DMS153 (cell line): ENCODE data around the gene FBXO31.

Experiments
- DNase-seq: peaks from one replicate; lab custom pipeline; 2025; lab: John Stamatoyannopoulos, UW

FBXO31 gene

DNA sequence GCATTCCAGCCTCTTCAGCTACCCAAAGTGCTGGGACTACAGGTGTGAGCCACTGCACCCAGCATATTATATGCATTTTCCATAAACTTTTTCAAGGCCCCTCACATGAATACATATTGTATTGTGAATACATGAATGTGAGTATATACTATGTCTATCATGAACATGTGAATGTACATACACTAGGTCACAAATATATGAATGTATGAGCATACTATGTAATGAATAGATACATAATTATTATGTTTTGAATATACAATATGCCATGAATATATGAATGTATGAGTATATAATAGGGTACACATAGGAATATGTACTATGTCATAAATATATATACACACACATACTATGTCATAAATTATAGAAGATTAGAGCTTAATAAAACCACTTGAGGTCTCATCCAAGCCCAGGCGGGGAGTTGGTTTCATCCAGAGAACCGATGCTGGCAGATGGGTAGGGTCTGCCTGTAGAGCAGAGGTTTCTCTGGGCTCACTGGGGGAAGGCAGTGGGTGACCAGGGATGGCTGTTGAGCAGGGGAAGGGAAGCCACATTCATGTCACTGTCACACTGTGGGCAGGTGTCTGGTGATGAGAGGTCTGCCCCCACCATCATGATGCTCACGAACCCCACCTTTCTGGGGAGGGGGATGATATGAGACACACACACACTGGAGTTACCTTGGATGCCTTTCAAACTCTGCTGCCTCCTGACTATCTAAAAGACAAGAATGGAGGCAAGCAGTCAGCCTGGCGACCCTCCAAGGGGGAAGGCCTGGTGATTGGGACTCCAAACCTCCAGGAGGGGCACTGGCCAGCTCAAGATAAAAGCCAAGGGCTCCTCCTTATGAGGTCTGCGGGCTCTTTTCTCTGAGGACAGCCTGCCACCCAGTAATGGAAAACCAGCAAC is 73.7 kb downstream of the FBXO31 start:
- no peak for DNase-seq

DNA sequence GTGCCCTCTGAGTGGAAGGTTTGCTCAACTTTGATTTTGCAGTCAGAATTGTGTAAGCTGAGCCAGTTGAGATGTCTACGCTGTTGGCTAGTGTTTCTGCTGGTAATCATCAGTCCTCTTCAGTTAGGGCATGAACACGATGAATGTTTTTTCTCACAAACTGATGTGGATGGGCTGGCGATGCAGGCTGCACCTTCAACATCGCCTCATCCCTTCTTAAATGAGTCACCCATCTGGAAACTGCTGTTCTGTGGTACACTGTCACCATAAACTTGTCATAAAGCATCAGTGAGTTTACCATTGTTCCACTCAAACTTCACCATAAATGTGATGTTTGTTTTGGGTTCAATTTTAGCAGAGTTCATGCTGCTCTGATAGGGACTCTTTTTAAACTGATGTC is 74.8 kb downstream of the FBXO31 start:
- no peak for DNase-seq

DNA sequence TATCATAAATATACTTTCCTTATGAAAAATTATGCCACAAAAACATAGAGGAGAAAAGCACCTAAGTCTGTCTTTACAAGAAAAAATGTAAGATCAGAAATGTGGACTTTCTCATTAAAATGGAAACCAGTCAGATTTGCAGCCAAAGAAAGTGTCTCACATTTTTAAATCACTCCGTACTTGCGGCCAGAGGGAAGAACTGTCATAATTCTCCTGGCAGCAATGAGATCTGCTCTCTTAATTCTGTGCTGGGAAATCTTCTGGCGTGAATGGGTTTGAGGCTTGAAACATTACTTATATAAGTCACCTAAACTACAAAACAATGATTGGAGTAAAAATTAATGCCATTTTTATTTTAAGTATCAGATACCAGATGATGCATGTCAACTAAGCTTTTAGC is 77.1 kb downstream of the FBXO31 start:
- no peak for DNase-seq

DNA sequence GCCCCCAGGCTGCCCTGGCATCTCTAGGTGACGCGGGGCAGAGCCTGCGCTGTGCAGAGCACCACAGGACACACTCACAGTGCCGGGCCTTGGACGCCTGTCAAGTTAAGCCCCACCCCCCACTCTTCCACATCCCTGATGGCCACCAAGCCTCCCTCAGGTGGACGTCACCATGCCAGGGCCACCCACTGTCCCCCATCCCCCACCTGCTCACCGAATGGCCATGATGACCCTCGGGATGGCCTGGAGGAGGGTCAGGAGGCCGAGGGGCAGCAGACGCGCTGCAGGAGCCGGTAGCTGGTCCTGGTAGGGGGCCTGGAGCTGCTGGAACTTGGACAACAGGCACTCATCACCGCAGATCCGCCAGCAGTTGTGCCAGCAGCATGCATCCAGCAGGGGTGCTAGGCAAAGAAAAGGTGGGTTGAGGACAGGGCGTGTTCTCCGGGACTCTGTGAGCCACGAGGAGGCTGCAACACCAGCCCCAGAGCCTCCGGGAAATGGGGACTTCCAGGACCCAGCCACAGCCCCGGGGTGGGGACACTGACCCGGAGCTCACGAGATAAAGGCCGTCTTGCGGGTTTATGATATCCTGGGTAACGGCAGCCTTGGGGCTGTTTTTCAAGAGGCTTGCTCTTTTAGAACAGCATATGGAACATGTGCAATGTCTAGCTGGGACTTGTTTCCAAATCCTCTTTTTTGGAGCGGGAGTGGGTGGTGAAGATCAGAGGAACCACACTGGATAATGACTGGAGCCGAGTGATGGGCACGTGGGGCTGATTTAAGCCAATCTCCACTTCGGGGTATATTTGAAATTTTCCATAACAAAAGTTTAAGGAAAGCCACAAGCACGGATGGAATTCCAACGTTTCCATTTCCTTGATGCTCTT is 77.8 kb downstream of the FBXO31 start:
- peak; percentile 16 for DNase-seq

DNA sequence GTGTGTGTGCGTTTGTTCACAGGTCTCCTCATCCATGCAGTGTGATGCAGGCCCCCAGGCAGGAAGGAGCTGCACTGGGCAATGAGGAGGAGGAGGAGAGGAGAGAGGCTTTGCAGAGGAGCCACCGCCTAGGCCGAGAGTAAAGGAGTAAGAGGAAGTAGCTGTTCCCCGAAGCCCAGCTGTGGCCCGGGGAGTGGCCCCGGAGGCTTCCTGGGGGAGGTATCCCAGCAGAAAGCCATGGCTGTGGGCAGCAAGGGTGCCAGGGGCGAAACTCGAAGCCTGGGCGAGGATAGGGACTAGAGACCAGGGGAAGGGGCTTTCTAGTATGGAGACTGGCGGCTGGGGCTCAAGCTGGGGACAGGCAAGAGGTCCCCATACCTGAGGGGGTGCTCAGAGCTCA is 78.6 kb downstream of the FBXO31 start:
- DNase-seq, result no peak

DNA sequence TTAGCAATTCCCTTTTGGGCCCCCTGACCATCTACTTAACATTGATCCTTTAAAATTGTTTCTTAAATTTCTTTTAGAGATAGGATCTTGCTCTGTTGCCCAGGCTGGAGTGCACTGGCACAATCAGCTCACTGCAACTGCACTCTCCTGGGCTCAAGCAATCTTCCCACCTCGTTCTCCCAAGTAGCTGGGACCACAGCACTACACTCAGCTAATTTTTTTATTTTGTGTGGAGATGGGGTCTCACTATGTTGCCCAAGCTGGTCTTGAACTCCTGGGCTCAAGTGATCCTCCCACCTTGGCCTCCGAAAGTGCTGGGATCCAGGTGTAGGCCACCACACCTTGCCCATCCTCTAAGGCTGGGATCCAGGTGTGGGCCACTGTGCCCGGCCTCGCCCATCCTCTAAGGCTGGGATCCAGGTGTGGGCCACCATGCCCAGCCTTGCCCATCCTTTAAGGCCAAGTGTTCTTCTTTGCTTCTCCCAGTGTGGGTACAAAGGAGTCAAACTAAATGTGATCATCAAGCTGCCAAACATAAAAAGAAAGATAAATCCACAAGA is 79.5 kb downstream of the FBXO31 start:
- DNase-seq, result no peak

DNA sequence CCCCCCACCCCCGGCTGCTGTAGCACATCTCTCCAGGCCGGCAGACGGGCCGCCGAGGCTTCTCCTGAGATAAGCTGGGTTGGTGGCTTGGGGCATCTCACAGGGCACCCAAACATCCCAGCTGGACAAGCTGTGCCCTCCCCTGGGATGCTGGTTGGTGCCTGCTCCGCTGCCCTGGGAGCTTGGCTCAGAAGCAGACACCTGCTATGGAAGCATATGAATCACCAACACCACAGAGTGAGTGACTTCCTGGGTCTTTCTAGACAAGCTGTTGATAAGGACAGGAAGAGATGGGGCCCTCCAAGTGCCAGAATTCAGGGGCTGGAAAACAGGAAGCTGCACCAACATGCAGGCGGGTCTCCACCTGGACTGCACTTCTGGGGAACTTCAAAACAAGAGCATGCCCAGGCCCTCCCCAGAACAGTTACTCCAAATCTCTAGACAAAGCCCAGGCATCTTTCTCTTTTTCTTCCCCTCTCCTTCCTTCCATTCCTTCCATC is 80.1 kb downstream of the FBXO31 start:
- DNase-seq, result peak; percentile 29

DNA sequence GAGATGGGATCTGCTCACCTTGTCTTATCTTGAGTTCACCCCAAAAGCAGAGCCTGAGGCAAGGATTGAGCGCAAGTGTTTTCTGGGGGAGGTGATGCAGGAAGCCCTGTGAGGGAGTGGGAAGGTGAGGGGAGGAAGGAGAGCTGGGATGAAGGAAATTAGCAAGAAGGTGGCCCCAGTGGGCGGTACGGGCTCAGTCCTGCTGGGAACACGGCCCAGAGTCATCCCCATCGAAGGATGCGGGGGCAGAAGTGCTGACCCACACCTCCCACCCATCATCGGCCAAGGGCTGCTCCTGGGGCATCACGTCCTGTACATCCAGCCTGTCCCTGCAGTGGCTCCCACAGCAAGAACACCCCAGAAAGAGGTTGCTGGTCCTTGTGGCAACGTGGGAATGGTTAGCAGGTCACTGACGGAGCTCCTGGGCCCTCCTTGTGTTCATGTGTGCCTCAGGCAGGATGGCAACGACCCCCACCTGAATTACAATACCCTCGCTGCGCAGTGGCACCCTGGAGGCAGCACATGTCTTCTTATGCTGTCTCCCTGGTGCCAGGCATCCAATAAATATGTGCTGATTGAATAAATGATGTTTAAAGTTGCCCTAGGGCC is 84.6 kb downstream of the FBXO31 start:
- DNase-seq, result no peak

DNA sequence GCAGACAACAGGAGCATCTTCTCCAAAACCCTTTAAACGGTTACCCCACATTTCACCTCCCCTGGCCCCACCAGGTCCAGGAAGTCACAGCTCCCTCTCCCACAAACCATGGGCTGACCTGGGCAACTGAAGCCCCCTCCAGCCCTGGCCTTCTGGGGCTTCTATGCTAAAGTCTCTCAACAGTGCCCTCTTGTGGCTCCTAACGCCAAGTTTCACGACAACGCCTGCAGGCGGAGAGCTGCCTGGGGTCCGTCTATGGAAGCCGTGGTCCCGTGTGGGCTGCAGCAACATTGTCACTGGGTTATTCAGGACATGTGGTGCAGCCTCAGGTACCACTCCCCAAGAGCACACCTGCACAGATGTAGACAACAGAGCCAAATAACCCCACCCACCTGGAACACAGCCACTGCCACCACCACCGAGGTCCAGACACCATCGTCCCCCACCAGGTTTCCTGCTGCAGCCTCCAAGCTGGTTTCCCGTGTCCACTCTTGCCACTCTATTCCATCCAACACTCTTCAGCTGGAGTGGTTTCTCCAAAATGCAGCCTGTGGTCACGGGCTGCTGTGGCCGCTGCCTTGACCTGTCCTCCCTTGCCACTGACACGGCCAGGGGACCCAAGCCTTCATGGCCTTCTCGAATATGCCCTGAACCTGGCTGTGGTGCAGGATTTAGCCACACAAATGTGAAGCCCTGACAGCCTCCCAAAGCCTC is 85.5 kb downstream of the FBXO31 start:
- no peak for DNase-seq

DNA sequence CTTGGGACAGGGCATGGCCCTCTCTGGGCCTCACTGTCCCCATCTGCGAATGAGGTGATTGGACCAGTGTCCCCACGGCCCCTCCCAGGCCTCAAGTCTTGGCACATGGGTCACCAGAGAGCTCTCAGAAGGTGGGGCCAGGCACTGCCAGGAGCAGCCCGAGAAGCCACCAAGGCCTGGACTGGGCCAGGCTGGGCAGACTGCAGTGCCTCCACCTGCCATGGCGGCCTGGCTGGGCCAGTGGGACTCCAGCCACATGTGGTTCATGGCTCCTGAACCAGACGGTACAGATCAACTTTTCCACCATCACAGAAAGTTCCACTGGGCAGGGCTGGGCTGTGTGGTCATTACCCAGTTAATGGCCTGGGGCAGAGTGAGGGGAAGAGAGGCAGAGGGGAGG is 86.2 kb downstream of the FBXO31 start:
- no peak for DNase-seq

DNA sequence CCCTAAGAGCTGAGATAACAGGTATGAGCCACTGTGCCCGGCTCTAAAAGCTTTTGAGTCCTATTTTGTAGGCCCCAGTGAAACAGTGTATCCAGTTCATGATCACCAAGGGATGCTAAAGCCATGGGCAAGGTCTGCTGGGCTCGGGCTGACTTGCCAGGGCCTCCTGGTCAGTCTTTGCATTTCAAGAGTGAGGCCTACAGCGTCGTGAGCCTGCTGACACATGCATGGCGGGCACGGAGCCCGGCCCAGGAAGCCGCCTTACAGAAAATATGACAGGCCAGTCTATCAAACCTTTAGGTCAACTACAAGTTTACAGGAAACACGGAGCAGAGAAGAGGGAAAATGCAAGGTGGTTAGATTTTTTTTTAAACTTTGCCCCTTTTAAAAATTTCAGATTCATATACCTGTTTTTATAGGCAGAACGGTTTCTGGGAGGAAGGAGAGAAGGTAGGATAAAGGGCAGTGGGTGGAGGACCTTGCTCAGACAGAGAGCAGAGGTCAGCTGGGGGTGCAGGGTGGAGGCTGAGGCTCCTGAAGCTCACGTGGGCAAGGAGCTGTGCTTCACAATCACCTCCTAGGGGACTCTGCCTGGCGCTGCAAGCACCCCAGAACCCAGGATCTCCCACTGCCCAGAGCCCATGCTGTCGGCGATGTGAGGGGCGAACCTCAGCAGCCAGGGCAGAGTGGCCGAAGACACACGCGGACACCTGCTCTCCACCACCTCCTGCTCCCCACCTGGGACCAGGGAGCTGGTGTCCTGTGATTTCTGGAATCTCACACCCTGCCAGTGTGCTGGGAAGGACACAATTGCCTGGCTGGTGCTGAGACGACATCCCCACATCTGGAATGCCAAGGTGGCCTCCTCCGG is 87.7 kb downstream of the FBXO31 start:
- DNase-seq, result no peak

DNA sequence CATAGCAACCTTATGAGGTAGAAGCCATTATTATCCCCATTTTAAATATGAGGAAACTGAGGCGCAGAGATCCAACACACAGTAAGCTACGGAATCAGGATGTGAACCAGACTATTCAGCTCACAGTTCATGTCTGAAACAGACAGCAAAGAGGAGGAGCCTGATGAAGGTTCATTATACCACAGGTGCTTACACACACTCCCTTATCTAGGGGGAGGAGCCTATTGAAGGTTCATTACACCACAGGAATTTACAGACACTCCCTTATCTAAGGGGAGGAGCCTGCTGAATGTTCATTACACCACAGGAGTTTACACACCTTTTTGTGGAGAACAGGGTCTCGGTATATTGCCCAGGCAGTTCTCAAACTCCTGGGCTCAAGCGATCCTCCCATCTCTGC is 88.3 kb downstream of the FBXO31 start:
- DNase-seq, result peak; percentile 22

DNA sequence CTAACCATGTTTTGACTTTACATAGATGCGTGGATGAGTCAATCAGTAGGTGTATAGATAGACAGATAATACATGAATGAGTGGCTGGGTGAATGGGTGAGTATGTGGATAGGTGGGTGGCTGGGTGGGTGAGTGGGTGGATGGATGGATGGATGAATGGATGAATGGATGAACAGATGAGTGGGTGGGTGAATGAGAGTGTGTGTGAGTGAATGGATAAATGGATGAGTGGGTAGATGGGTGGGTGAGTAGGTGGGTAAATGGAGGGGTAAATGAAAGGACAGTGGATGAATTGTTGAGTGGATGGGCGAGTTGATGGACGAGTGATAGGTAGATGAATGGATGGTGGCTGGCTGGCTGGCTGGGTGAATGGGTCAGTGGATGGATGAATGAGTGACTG is 89.6 kb downstream of the FBXO31 start:
- no peak for DNase-seq

DNA sequence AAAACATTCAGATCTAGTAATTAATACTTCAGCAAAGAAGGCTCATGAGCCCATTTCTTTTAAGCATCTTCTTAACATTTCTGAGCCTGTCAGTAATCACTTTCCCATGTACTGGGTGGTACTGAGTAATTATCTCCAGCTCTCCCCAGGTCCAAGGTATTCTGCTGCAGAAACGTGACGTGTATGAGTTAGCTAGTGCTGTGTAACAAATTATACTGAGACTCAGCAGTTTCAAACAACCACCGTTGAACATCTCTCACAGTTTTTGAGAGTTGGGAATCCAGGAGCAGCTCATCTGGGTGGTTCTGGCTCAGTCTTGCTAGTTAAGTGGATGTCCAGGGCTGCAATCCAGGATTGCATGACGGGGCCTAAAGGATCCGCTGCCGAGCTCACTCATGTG is 91.6 kb downstream of the FBXO31 start:
- DNase-seq, result no peak

DNA sequence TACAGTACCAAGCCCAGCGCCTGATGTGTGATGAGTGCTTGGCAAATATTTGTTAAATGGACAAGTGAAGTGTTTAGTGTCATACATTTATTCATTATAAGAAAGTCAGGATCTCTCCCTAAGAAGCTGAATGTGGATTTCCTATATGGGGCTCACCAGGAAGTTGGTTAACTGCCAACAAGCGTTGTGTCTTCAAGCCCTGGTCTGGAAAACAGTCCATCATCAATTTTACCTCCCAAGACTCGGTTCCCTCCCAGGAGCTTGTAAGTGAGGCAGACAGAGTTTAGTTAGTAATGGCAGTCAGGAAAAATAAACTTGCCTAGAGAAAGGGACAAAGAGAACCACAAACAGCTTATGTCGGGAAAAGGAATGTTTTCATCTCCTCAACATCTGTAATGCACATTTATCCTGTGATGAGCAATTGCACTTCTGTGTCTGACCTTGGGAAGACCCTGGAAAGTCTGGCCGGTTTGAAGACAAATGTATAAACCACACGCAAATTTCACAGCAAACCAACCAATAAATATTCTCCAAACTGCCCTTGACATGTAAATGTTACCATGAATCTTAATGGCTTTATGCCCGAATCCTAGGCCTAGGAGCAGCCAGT is 94.7 kb downstream of the FBXO31 start:
- peak; percentile 22 for DNase-seq

DNA sequence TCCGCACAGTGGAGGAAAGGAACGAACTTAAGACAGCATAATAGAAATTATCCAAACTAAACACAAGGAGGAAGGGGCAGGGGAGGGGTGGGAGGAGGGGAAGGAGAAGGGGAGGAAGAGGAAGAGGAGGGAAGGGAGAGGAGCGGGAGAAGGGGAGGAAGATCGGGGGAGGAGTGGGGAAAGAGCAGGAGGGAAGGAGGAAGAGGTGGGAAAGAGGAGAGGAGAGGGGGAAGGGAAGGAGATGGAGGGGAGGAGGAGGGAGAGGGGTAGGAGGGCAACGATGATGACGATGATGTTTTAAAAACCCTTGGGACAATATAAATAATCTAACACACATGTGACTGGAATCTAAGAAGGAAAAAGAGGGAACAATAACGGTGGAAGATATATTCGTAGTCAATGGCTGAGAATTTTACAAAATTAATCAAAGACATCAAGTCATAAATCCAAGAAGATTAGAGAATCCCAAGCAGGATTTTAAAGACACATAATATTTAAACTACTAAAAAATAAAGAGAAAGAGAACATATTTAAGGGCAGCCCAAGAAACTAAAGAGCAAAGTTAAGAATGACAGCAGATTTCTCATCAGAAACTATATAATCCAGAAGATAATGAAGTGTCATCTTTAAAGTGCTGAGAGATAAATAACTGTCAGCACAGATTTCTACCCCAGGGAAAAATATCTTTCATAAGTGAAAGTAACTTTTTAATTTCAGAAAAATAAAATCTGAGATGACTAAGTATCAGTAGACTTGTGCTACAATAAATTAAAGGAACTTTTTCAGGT is 96.5 kb downstream of the FBXO31 start:
- no peak for DNase-seq

DNA sequence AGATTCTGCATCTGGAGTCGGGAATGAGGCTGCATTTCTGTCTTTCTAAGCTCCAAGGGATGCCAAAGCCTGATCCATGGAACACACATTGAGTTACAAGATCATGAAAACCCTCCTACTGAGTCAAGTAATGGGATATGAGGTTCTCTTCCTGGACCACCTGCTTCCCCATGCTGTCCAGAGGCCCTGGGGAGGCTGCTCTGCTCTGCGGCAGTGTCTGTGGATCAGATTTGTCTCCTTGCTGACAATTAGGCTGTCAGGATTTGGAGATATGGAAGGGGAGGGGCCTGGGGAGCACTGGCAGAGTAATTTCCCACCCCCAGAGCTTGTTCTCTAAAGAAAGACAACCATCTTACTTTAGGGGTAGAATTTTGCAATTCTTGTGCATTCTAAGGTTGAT is 99.4 kb downstream of the FBXO31 start:
- no peak for DNase-seq

DNA sequence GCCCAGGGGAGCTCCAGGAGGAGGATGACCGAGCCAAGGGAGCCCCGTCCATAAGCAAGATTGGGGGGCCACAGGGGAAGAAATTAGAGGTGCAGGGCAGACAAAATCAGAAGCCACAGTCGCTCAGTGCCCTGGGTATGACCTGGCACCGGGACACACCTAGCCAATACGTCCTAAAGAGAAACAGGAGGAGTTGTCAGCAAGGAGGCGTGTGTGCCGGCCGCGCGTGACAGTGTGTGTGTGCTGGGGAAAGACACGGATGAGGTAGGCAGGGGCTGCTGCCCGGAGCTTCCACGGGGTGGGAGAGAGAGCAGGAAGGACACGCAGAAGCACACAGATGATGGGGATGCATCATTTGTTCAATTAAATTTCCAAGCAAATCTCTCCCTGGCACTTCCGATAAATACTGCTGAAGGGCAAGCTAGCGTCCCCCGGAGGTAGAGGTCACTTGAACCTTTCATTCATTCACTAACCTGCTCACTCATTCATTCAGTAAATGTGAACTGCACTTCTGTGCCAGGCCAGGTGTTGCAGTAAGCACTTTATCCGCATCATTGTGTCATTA is 104.4 kb downstream of the FBXO31 start:
- DNase-seq, result no peak
